Measurements from ENCODE around the gene RNFT2. TPM values are rescaled to one million over a fixed set of nuclear protein-coding genes. Genes with fewer than 3 reads are reported as not detected.

Gene RNFT2
- polyA plus RNA-seq, 1 donor (not counting 4 experiments of a cell fraction or from before 2014, with no cell fraction given) = 0.96 TPM

DNA sequence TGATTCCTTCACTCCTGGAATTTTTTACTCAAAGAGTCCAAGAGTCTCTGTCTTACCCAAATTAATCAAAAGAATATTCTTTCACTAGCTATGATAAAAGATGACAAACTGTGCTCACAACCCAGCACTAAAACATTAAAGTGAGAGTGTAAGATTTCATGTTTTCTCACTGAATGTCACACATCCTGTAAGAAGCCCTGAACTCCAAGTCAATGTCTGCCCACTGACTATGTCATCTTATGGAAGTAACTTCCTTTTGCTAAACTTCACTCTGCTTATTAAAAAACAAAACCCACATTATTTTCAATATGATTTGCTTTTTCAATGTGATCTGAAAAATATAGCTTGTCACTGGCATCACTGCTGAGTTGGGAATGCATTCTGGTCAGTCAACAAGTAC lies 15.9 kb upstream of the RNFT2 start:
- Histone ChIP-seq H3K27ac (ENCODE audit: control insufficient read depth, insufficient read depth, low read length) (no peak overlapping the region), H3K27me3 (ENCODE audit: control insufficient read depth, extremely low read depth, insufficient read depth, low read length) (no peaks in the 10 kb centered on the region), H3K4me1 (ENCODE audit: control insufficient read depth, extremely low read depth, insufficient read depth, low read length) (no peaks in the 10 kb centered on the region), H4K20me1 (ENCODE audit: control insufficient read depth, extremely low read depth, insufficient read depth, low read length) (peaks cover 2% of the 10 kb centered on the region), H2AFZ (ENCODE audit: control insufficient read depth, low read length) (no peak overlapping the region), H3K4me3 (ENCODE audit: control insufficient read depth in 2 of 3, extremely low read depth in 1 of 3, insufficient read depth in 2 of 3, low read depth in 1 of 3, low read length in 3 of 3) (no peak overlapping the region), H3K36me3 (ENCODE audit: control insufficient read depth in 2 of 2, extremely low read depth in 1 of 2, insufficient read depth in 2 of 2, low read length in 2 of 2) (peaks cover 10 to 20% of the 10 kb centered on the region in 2 experiments), H3K79me2 (ENCODE audit: control insufficient read depth, insufficient read depth, low read length) (peaks cover 12% of the 10 kb centered on the region), H3K9me3 (ENCODE audit: control insufficient read depth, low read depth, low read length) (no peaks in the 10 kb centered on the region), H3K9ac (ENCODE audit: control insufficient read depth, extremely low read depth, insufficient read depth, low read length) (no peak overlapping the region), H3K9me1 (ENCODE audit: control insufficient read depth, extremely low read depth, insufficient read depth, low read length) (no peaks in the 10 kb centered on the region), H3K4me2 (ENCODE audit: control insufficient read depth, extremely low read depth, insufficient read depth, low read depth, low read length) (no peak overlapping the region)
- TF ChIP-seq CTCF (optimal IDR thresholded peaks at IDR 0.05 in 1 of 3, IDR thresholded peaks at IDR 0.05 in 1 of 3, conservative IDR thresholded peaks at IDR 0.05 in 1 of 3; ENCODE audit: extremely low read depth in 1 of 3, insufficient read depth in 2 of 3, low read length in 3 of 3) (no peak), EZH2 (IDR thresholded peaks at IDR 0.05; ENCODE audit: low read length) (no peak)
- no peak for FAIRE-seq
- dilution Hi-C loops (cut with MboI; ENCODE audit: extremely low pct_ligation_motif_present, low sequenced_read_pairs) = no loop called here
- no peak for DNase-seq (ENCODE audit: low read depth, low spot score)

- Histone ChIP-seq H3K4me1 (ENCODE audit: control insufficient read depth, extremely low read depth, insufficient read depth, low read length) (no peaks in the 10 kb centered on the region), H3K4me2 (ENCODE audit: control insufficient read depth, extremely low read depth, insufficient read depth, low read depth, low read length) (no peak overlapping the region), H3K79me2 (ENCODE audit: control insufficient read depth, insufficient read depth, low read length) (peaks cover 31% of the 10 kb centered on the region), H3K27me3 (ENCODE audit: control insufficient read depth, extremely low read depth, insufficient read depth, low read length) (no peaks in the 10 kb centered on the region), H3K9ac (ENCODE audit: control insufficient read depth, extremely low read depth, insufficient read depth, low read length) (no peak overlapping the region), H4K20me1 (ENCODE audit: control insufficient read depth, extremely low read depth, insufficient read depth, low read length) (peaks cover 2% of the 10 kb centered on the region), H3K27ac (ENCODE audit: control insufficient read depth, insufficient read depth, low read length) (no peak overlapping the region), H2AFZ (ENCODE audit: control insufficient read depth, low read length) (no peak overlapping the region), H3K9me1 (ENCODE audit: control insufficient read depth, extremely low read depth, insufficient read depth, low read length) (peaks cover 2% of the 10 kb centered on the region), H3K4me3 (ENCODE audit: control insufficient read depth in 2 of 3, extremely low read depth in 1 of 3, insufficient read depth in 2 of 3, low read depth in 1 of 3, low read length in 3 of 3) (no peak overlapping the region), H3K9me3 (ENCODE audit: control insufficient read depth, low read depth, low read length) (no peaks in the 10 kb centered on the region), H3K36me3 (ENCODE audit: control insufficient read depth in 2 of 2, extremely low read depth in 1 of 2, insufficient read depth in 2 of 2, low read length in 2 of 2) (peaks cover 2% of the 10 kb centered on the region in 2 experiments)
- no peak for DNase-seq (ENCODE audit: low read depth, low spot score)
- dilution Hi-C loops (cut with MboI; ENCODE audit: extremely low pct_ligation_motif_present, low sequenced_read_pairs) = no loop called here
- no peak for TF ChIP-seq EZH2 (IDR thresholded peaks at IDR 0.05; ENCODE audit: low read length)
- no peak for TF ChIP-seq CTCF (optimal IDR thresholded peaks at IDR 0.05 in 1 of 3, IDR thresholded peaks at IDR 0.05 in 1 of 3, conservative IDR thresholded peaks at IDR 0.05 in 1 of 3; ENCODE audit: extremely low read depth in 1 of 3, insufficient read depth in 2 of 3, low read length in 3 of 3)
- FAIRE-seq = no peak
Measured at GRCh38 chr12:116726694-116727093, 11.4 kb upstream of the RNFT2 start.

Measured in keratinocyte (primary cell).